HepG2 (cell line): ENCODE data around the gene ACKR4. TPM values are rescaled to one million over a fixed set of nuclear protein-coding genes. Genes with fewer than 3 reads are reported as not detected.

Experiments
- ATAC-seq: fragments of 200-7000 bp; cut with Tn5 transposase; 3 replicates; pipeline ENCODE4 v1.9.1; 2020; ENCODE audit warnings: mild to moderate bottlenecking, moderate library complexity
- BruUV-seq: library from RNA; stranded (reverse); fragments of 400-500 nt; replicated peaks from 2 replicates; lab custom pipeline; 2021; lab: Mats Ljungman, UMichigan
- CTCF ChIA-PET: fragments of 300-600 bp; formaldehyde crosslinking; extraction: SDS; loops from one replicate; lab custom pipeline; 2021; ENCODE audit warnings: low total read pairs, inconsistent platforms, low intra/inter-chr PET ratio; lab: Yijun Ruan, JAX
- POLR2A ChIA-PET: fragments of 350-600 bp; sonication (Branson Sonifier 250); formaldehyde crosslinking; loops from one replicate; lab custom pipeline; 2020; ENCODE audit warnings: antibody characterized with exemption, inconsistent platforms; lab: Yijun Ruan, JAX
- DNase-seq: peaks from one replicate; pipeline ENCODE4 v3.0.0-alpha.2; 2015; ENCODE audit warnings: low spot score
- FAIRE-seq: peaks from 3 replicates; lab custom pipeline; 2011; peaks lifted over from hg19 to GRCh38; lab: Jason Lieb, UNC
- H2AFZ ChIP-seq: one replicate; pipeline ENCODE4 v1.6.1; 2011; ENCODE audit warnings: low read length, inconsistent platforms
- H3K27ac ChIP-seq: fragments of 300-600 bp; 3 replicates; pipeline ENCODE4 v1.8.0; 2011; ENCODE audit warnings: mixed run types, mild to moderate bottlenecking, mixed read lengths, low read length, inconsistent platforms; ENCODE audit not compliant: insufficient read depth; ENCODE audit errors: extremely low read length
- H3K27me3 ChIP-seq, 2 experiments: fragments of 200-600 bp in 1 of 2; 2 replicates in 1 of 2; 3 replicates in 1 of 2; pipeline versions ENCODE4 v1.6.0 to v1.8.0; 2011; ENCODE audit warnings: low read length in 2 of 2, mild to moderate bottlenecking in 2 of 2, moderate library complexity in 2 of 2, inconsistent platforms in 1 of 2; ENCODE audit not compliant: insufficient read depth in 2 of 2, control insufficient read depth in 1 of 2
- H3K36me3 ChIP-seq, 2 experiments: fragments of 200-600 bp in 1 of 2; replicated peaks in 1 of 2; 2 replicates in 1 of 2; 3 replicates in 1 of 2; pipeline versions ENCODE4 v1.5.1 to v1.8.0; 2011; ENCODE audit warnings: low read length in 2 of 2, inconsistent platforms in 1 of 2; ENCODE audit not compliant: insufficient read depth in 2 of 2, control insufficient read depth in 1 of 2
- H3K4me1 ChIP-seq: 2 replicates; pipeline ENCODE4 v1.5.1; 2012; ENCODE audit warnings: low read length, inconsistent platforms; ENCODE audit not compliant: insufficient read depth
- H3K4me2 ChIP-seq: 2 replicates; pipeline ENCODE4 v1.6.0; 2011; ENCODE audit warnings: low read depth, low read length, inconsistent platforms
- H3K4me3 ChIP-seq, 3 experiments: fragments of 200-600 bp in 1 of 3; sonication (generic), shearing (Covaris generic) in 1 of 3; replicated peaks in 1 of 3; 2 replicates each; pipeline ENCODE4 v1.5.1; 2011 to 2016; ENCODE audit warnings: low read length in 3 of 3, inconsistent platforms in 2 of 3, low read depth in 2 of 3, mild to moderate bottlenecking in 2 of 3, control low read depth in 1 of 3, mixed read lengths in 1 of 3; ENCODE audit not compliant: insufficient read depth in 1 of 3
- H3K79me2 ChIP-seq: one replicate; pipeline ENCODE4 v1.6.1; 2011; ENCODE audit warnings: low read length, inconsistent platforms; ENCODE audit not compliant: insufficient read depth
- H3K9ac ChIP-seq: 2 replicates; pipeline ENCODE4 v1.6.0; 2011; ENCODE audit warnings: mild to moderate bottlenecking, low read depth, low read length, inconsistent platforms; ENCODE audit not compliant: insufficient read depth
- H3K9me3 ChIP-seq: 2 replicates; pipeline ENCODE4 v1.5.1; 2012; ENCODE audit warnings: mild to moderate bottlenecking, low read length
- H4K20me1 ChIP-seq: 2 replicates; pipeline ENCODE4 v1.6.0; 2011; ENCODE audit warnings: inconsistent platforms, mild to moderate bottlenecking, low read length, moderate library complexity; ENCODE audit not compliant: insufficient read depth
- ATF3 ChIP-seq: sonication (generic); formaldehyde crosslinking; IDR thresholded peaks from 2 replicates; pipeline ENCODE4 v1.4.0; 2020; ENCODE audit warnings: missing genetic modification reagents
- CCAR2 ChIP-seq: fragments of 200-400 bp; formaldehyde crosslinking; optimal IDR thresholded peaks from 2 replicates; pipeline ENCODE3; 2018; ENCODE audit warnings: low read depth, mild to moderate bottlenecking, low read length, moderate library complexity
- HBP1 ChIP-seq: IDR thresholded peaks from 2 replicates; pipeline ENCODE4 v1.6.1; 2016; ENCODE audit warnings: low read depth, control low read depth
- ONECUT2 ChIP-seq: sonication (generic); formaldehyde crosslinking; IDR thresholded peaks from 2 replicates; pipeline ENCODE4 v1.4.0; 2020; ENCODE audit warnings: missing genetic modification reagents
- PHF5A ChIP-seq: IDR thresholded peaks from one replicate; pipeline ENCODE4 v1.6.1; 2018; ENCODE audit warnings: low read depth, missing genetic modification reagents; ENCODE audit not compliant: unreplicated experiment
- POLR2G ChIP-seq: fragments of 200-400 bp; formaldehyde crosslinking; IDR thresholded peaks from 2 replicates; pipeline ENCODE4 v1.6.1; 2018; ENCODE audit warnings: mild to moderate bottlenecking, low read depth, low read length, moderate library complexity
- RARG ChIP-seq: sonication (generic); formaldehyde crosslinking; IDR thresholded peaks from 2 replicates; pipeline ENCODE4 v1.4.0; 2020; ENCODE audit warnings: low read depth, mild to moderate bottlenecking, missing genetic modification reagents
- XBP1 ChIP-seq: sonication (generic); formaldehyde crosslinking; IDR thresholded peaks from 2 replicates; pipeline ENCODE4 v1.5.0; 2020; ENCODE audit warnings: missing genetic modification reagents
- ZNF562 ChIP-seq: sonication (generic); formaldehyde crosslinking; IDR thresholded peaks from 2 replicates; pipeline ENCODE4 v1.8.0; 2022; ENCODE audit warnings: missing genetic modification reagents, borderline replicate concordance
- ZNF577 ChIP-seq: sonication (generic); formaldehyde crosslinking; IDR thresholded peaks from 2 replicates; pipeline ENCODE4 v1.4.0; 2020; ENCODE audit warnings: mild to moderate bottlenecking, low read depth, missing genetic modification reagents, borderline replicate concordance
- ZNF644 ChIP-seq: IDR thresholded peaks from 2 replicates; pipeline ENCODE4 v1.6.1; 2016; ENCODE audit warnings: low read depth
- ZNF713 ChIP-seq: sonication (generic); formaldehyde crosslinking; IDR thresholded peaks from 2 replicates; pipeline ENCODE4 v1.4.0; 2020; ENCODE audit warnings: mild to moderate bottlenecking, missing genetic modification reagents
- ZSCAN25 ChIP-seq: sonication (generic); formaldehyde crosslinking; IDR thresholded peaks from 2 replicates; pipeline ENCODE4 v1.8.0; 2022; ENCODE audit warnings: mild to moderate bottlenecking, missing genetic modification reagents
- WGBS: methylation state at CpG from one replicate; pipeline ENCODE4 v1.1.6; 2017; ENCODE audit warnings: low lambda C conversion rate; 5-methylcytosine and 5-hydroxymethylcytosine counted together
- in situ Hi-C: cut with HindIII; loops from 2 replicates; pipeline ENCODE4 v1.10.0; 2017; ENCODE audit warnings: low pct_unique_long_range_greater_than_20kb; ENCODE audit not compliant: extremely low pct_ligation_motif_present
- intact Hi-C: fragments of 100-400 bp; cut with micrococcal nuclease; formaldehyde crosslinking; loops from one replicate; pipeline ENCODE4 v1.10.0; 2022; ENCODE audit not compliant: unreplicated experiment
- polyA plus RNA-seq, 8 experiments: library from polyadenylated mRNA; depleted of rRNA in 3 of 8; stranded (reverse) in 7 of 8; unstranded in 1 of 8; fragments of >200 nt; fragmentation: Illumina TruSeq in 4 of 8; extraction: Trizol in 4 of 8; gene quantifications; 2 replicates each; pipeline versions ENCODE4 v1.2.1 to v1.2.3, GENCODE V29; 2011 to 2016; ENCODE audit warnings: low read depth in 4 of 8, missing spikeins in 1 of 8, mixed read lengths in 1 of 8; ENCODE audit not compliant: insufficient read depth in 1 of 8
- total RNA-seq, 5 experiments: library from RNA; depleted of rRNA; stranded (reverse); fragments of >200 nt; fragmentation: Illumina TruSeq; extraction: Trizol; gene quantifications; 2 replicates each; pipeline ENCODE4 v1.2.3, GENCODE V29; 2016; ENCODE audit warnings: low read depth in 1 of 5
- TF ChIP-seq, protein P1 (sequence below): fragments of 450-650 bp; IDR thresholded peaks from 2 replicates; pipeline ENCODE4 v1.6.1; 2016
- TF ChIP-seq, protein P2 (sequence below): sonication (generic); formaldehyde crosslinking; IDR thresholded peaks from 2 replicates; pipeline ENCODE4 v1.5.0; 2020; ENCODE audit warnings: mild to moderate bottlenecking, missing genetic modification reagents, moderate library complexity

The ACKR4 gene
- total and polyA plus RNA-seq, 2 of the 13 experiments (the other 11 are each of a cell fraction or from before 2014, with no cell fraction given) = 0.16 TPM; not detected in 1

DNA sequence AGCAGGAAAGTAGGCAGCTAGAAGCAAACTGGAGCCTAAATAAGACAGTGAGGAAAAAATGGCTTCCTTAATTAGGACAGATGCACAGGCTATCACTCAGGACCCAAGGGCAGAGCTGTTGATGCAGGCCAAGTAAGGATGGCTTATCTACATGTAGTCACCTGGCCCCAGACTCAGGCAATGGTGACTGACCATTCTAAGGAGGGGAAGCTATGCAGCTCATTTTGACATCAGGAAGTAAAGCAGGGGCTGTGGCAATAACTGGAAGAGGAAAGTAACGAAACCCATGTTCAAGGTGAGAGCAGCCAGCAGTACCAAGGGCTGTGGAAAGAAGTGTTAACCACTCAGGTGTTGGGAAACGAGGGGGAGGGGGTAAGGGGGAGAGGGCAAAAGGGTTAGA, 46.3 kb downstream of the ACKR4 start:
- no peak overlapping the region for H3K27ac ChIP-seq
- FAIRE-seq = no peak
- no peaks in the 10 kb centered on the region for H3K79me2 ChIP-seq
- DNase-seq = no peak
- H3K9ac ChIP-seq = no peak overlapping the region
- POLR2A ChIA-PET = interaction anchor here (1.6 to 2.1 kb wide), 2 partner anchors 15 to 16 kb away, joined by 5 to 8 read pairs; partner anchors contain the start of gene ACAD11
- no peak overlapping the region for H2AFZ ChIP-seq
- H4K20me1 ChIP-seq = no peaks in the 10 kb centered on the region; the same call in 1 of the 2 replicates
- no peak for ATAC-seq
- H3K4me1 ChIP-seq = no peaks in the 10 kb centered on the region
- in situ Hi-C loops = no loop called here
- BruUV-seq = no TSS peak
- WGBS = 86% methylated on average over 2 of the region's 2 CpGs
- TF ChIP-seq ZNF562 (CRISPR knock-in tag) = no peak
- no peak for TF ChIP-seq ZNF644 (CRISPR knock-in tag)
- TF ChIP-seq, protein P1, sequence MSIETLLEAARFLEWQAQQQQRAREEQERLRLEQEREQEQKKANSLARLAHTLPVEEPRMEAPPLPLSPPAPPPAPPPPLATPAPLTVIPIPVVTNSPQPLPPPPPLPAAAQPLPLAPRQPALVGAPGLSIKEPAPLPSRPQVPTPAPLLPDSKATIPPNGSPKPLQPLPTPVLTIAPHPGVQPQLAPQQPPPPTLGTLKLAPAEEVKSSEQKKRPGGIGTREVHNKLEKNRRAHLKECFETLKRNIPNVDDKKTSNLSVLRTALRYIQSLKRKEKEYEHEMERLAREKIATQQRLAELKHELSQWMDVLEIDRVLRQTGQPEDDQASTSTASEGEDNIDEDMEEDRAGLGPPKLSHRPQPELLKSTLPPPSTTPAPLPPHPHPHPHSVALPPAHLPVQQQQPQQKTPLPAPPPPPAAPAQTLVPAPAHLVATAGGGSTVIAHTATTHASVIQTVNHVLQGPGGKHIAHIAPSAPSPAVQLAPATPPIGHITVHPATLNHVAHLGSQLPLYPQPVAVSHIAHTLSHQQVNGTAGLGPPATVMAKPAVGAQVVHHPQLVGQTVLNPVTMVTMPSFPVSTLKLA = no peak
- TF ChIP-seq CCAR2 = no peak
- TF ChIP-seq ZNF713 (CRISPR knock-in tag) = no peak
- no peak for TF ChIP-seq HBP1 (CRISPR knock-in tag)
- TF ChIP-seq PHF5A (CRISPR knock-in tag) = no peak
- no peak for TF ChIP-seq ZNF577
- no peak for TF ChIP-seq ZSCAN25 (CRISPR knock-in tag)
- TF ChIP-seq ONECUT2 (CRISPR knock-in tag) = no peak
- no peak for TF ChIP-seq ATF3 (CRISPR knock-in tag)
- TF ChIP-seq, protein P2, sequence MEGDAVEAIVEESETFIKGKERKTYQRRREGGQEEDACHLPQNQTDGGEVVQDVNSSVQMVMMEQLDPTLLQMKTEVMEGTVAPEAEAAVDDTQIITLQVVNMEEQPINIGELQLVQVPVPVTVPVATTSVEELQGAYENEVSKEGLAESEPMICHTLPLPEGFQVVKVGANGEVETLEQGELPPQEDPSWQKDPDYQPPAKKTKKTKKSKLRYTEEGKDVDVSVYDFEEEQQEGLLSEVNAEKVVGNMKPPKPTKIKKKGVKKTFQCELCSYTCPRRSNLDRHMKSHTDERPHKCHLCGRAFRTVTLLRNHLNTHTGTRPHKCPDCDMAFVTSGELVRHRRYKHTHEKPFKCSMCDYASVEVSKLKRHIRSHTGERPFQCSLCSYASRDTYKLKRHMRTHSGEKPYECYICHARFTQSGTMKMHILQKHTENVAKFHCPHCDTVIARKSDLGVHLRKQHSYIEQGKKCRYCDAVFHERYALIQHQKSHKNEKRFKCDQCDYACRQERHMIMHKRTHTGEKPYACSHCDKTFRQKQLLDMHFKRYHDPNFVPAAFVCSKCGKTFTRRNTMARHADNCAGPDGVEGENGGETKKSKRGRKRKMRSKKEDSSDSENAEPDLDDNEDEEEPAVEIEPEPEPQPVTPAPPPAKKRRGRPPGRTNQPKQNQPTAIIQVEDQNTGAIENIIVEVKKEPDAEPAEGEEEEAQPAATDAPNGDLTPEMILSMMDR (CRISPR knock-in tag) = no peak
- no peak for TF ChIP-seq POLR2G
- TF ChIP-seq RARG (CRISPR knock-in tag) = no peak
- TF ChIP-seq XBP1 (CRISPR knock-in tag) = no peak
- TF ChIP-seq, all 625 proteins: peak for 0
- Histone ChIP-seq H3K36me3 (peaks cover 2 to 14% of the 10 kb centered on the region in 2 experiments; a peak in 2 of 5 replicates), H3K4me3 (no peak overlapping the region), H3K27me3 (no peaks in the 10 kb centered on the region), H3K9me3 (no peaks in the 10 kb centered on the region), H3K4me2 (no peak overlapping the region)
- CTCF ChIA-PET = interaction anchor here (2.8 kb wide), 1 partner anchor 107 kb away, joined by 33 read pairs; no protein-coding TSS in a partner anchor
- intact Hi-C loops = no loop called here
